Measurements from ENCODE around the gene RHBDD2.

- TF ChIP-seq, protein P1, sequence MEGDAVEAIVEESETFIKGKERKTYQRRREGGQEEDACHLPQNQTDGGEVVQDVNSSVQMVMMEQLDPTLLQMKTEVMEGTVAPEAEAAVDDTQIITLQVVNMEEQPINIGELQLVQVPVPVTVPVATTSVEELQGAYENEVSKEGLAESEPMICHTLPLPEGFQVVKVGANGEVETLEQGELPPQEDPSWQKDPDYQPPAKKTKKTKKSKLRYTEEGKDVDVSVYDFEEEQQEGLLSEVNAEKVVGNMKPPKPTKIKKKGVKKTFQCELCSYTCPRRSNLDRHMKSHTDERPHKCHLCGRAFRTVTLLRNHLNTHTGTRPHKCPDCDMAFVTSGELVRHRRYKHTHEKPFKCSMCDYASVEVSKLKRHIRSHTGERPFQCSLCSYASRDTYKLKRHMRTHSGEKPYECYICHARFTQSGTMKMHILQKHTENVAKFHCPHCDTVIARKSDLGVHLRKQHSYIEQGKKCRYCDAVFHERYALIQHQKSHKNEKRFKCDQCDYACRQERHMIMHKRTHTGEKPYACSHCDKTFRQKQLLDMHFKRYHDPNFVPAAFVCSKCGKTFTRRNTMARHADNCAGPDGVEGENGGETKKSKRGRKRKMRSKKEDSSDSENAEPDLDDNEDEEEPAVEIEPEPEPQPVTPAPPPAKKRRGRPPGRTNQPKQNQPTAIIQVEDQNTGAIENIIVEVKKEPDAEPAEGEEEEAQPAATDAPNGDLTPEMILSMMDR (IDR thresholded peaks at IDR 0.05), result no peak
- TF ChIP-seq POLR2A (IDR thresholded peaks at IDR 0.05), result no peak
Measured at GRCh38 chr7:75856536-75856935, 22.3 kb upstream of the RHBDD2 start.
